Muscle layer of duodenum (tissue), 2 donors: ENCODE measurements around the gene ACOT13.
"Not testable (repeated sequence)": the region's sequence is repeated elsewhere in the genome, so short reads cannot be mapped to it uniquely, and the experiment has no call there.

ENCODE experiments used
- H3K27ac ChIP-seq: one replicate; pipeline ENCODE4 v1.7.0; 2013; ENCODE audit warnings: mild to moderate bottlenecking, low read length
- H3K27me3 ChIP-seq: one replicate; pipeline ENCODE4 v1.7.0; 2013; ENCODE audit warnings: low read depth, mild to moderate bottlenecking, control low read depth, low read length
- H3K36me3 ChIP-seq, 2 donors: one replicate each; pipeline ENCODE4 v1.7.0; 2013; ENCODE audit warnings: low read length in 2 of 2, control low read depth in 1 of 2, mild to moderate bottlenecking in 1 of 2; ENCODE audit not compliant: insufficient read depth in 2 of 2, control insufficient read depth in 1 of 2
- H3K4me1 ChIP-seq, 2 donors: one replicate each; pipeline ENCODE4 v1.7.0; 2013; ENCODE audit warnings: low read length in 2 of 2, mild to moderate bottlenecking in 2 of 2, control low read depth in 1 of 2, moderate library complexity in 1 of 2; ENCODE audit not compliant: insufficient read depth in 2 of 2, control insufficient read depth in 1 of 2
- H3K4me3 ChIP-seq, 2 donors: one replicate each; pipeline ENCODE4 v1.7.0; 2013; ENCODE audit warnings: low read length in 2 of 2, low read depth in 1 of 2, mild to moderate bottlenecking in 1 of 2
- H3K9me3 ChIP-seq, 2 donors: one replicate each; pipeline ENCODE4 v1.7.0; 2013; ENCODE audit warnings: low read length in 2 of 2, control low read depth in 1 of 2, mild to moderate bottlenecking in 1 of 2; ENCODE audit not compliant: control insufficient read depth in 1 of 2
- donor health status: healthy.

The ACOT13 gene

GRCh38 chr6:24673625-24674024, 6.7 kb downstream of the ACOT13 start:
- Histone ChIP-seq H3K9me3 (no peaks in the 10 kb centered on the region), H3K27ac (no peak overlapping the region), H3K36me3 (no peaks in the 10 kb centered on the region), H3K4me3 (no peak overlapping the region), H3K4me1 (peaks cover 0 to 1% of the 10 kb centered on the region in 2 donors), H3K27me3 (no peaks in the 10 kb centered on the region)

GRCh38 chr6:24678792-24679352, 12.0 kb downstream of the ACOT13 start:
- H3K4me1 ChIP-seq, H3K27me3 ChIP-seq, H3K36me3 ChIP-seq, H3K27ac ChIP-seq, H3K4me3 ChIP-seq, H3K9me3 ChIP-seq: not testable (repeated sequence)

GRCh38 chr6:24680582-24680981, 13.7 kb downstream of the ACOT13 start:
- Histone ChIP-seq H3K4me3 (no peak overlapping the region), H3K36me3 (no peaks in the 10 kb centered on the region), H3K27me3 (no peaks in the 10 kb centered on the region), H3K9me3 (no peaks in the 10 kb centered on the region), H3K4me1 (no peaks in the 10 kb centered on the region), H3K27ac (no peak overlapping the region)

GRCh38 chr6:24683297-24684296, 16.7 kb downstream of the ACOT13 start:
- Histone ChIP-seq H3K27me3 (no peaks in the 10 kb centered on the region), H3K9me3 (no peaks in the 10 kb centered on the region), H3K4me1 (no peaks in the 10 kb centered on the region), H3K4me3 (no peak overlapping the region), H3K36me3 (no peaks in the 10 kb centered on the region), H3K27ac (no peak overlapping the region)

- Histone ChIP-seq H3K4me1 (no peaks in the 10 kb centered on the region), H3K36me3 (no peaks in the 10 kb centered on the region), H3K9me3 (no peaks in the 10 kb centered on the region), H3K27me3 (no peaks in the 10 kb centered on the region), H3K4me3 (no peak overlapping the region), H3K27ac (no peak overlapping the region)
Observed at GRCh38 chr6:24686408-24686807, 19.5 kb downstream of the ACOT13 start.

- H3K9me3 ChIP-seq: no peaks in the 10 kb centered on the region
- no peaks in the 10 kb centered on the region for H3K4me1 ChIP-seq
- H3K4me3 ChIP-seq: no peak overlapping the region
- no peaks in the 10 kb centered on the region for H3K36me3 ChIP-seq
- H3K27me3 ChIP-seq: no peaks in the 10 kb centered on the region
- no peak overlapping the region for H3K27ac ChIP-seq
Observed at GRCh38 chr6:24686946-24687345, 20.1 kb downstream of the ACOT13 start.

GRCh38 chr6:24689964-24690363, 23.1 kb downstream of the ACOT13 start:
- no peak overlapping the region for H3K4me3 ChIP-seq
- no peaks in the 10 kb centered on the region for H3K4me1 ChIP-seq
- H3K27ac ChIP-seq: no peak overlapping the region
- H3K27me3 ChIP-seq: no peaks in the 10 kb centered on the region
- no peaks in the 10 kb centered on the region for H3K36me3 ChIP-seq
- H3K9me3 ChIP-seq: no peaks in the 10 kb centered on the region

GRCh38 chr6:24690593-24690992, 23.7 kb downstream of the ACOT13 start:
- H3K4me3 ChIP-seq: no peak overlapping the region
- no peaks in the 10 kb centered on the region for H3K4me1 ChIP-seq
- H3K36me3 ChIP-seq: no peaks in the 10 kb centered on the region
- no peaks in the 10 kb centered on the region for H3K27me3 ChIP-seq
- no peaks in the 10 kb centered on the region for H3K9me3 ChIP-seq
- H3K27ac ChIP-seq: no peak overlapping the region

- H3K4me3 ChIP-seq: no peak overlapping the region
- H3K27me3 ChIP-seq: no peaks in the 10 kb centered on the region
- no peaks in the 10 kb centered on the region for H3K4me1 ChIP-seq
- H3K36me3 ChIP-seq: no peaks in the 10 kb centered on the region
- no peak overlapping the region for H3K27ac ChIP-seq
- no peaks in the 10 kb centered on the region for H3K9me3 ChIP-seq
Observed at GRCh38 chr6:24691550-24691949, 24.7 kb downstream of the ACOT13 start.

- Histone ChIP-seq H3K36me3 (no peaks in the 10 kb centered on the region), H3K4me3 (no peak overlapping the region), H3K9me3 (no peaks in the 10 kb centered on the region), H3K27me3 (no peaks in the 10 kb centered on the region), H3K4me1 (no peaks in the 10 kb centered on the region), H3K27ac (no peak overlapping the region)
Observed at GRCh38 chr6:24692003-24692402, 25.1 kb downstream of the ACOT13 start.

GRCh38 chr6:24692415-24692814, 25.5 kb downstream of the ACOT13 start:
- no peaks in the 10 kb centered on the region for H3K9me3 ChIP-seq
- no peaks in the 10 kb centered on the region for H3K27me3 ChIP-seq
- H3K36me3 ChIP-seq: no peaks in the 10 kb centered on the region
- H3K27ac ChIP-seq: no peak overlapping the region
- no peak overlapping the region for H3K4me3 ChIP-seq
- H3K4me1 ChIP-seq: no peaks in the 10 kb centered on the region
